Stimulated activated CD4-positive, alpha-beta T cell treated with anti-CD3 and anti-CD28 coated beads, Interleukin-1b, Interleukin-23, amount 100 ng/mL, for 24 hours (primary cell): ENCODE results near the gene CBL.

Source experiments
- DNase-seq, 4 experiments: peaks; one replicate each; pipeline ENCODE4 v3.0.0-alpha.2; 2020; ENCODE audit warnings: low read depth in 4 of 4, low spot score in 1 of 4

CBL gene

GRCh38 chr11:119343726-119344125, 137.6 kb downstream of the CBL start:
- no peak for DNase-seq

GRCh38 chr11:119344291-119345010, 138.3 kb downstream of the CBL start:
- no peak for DNase-seq

- DNase-seq: no peak
Measured at GRCh38 chr11:119345685-119346084, 139.5 kb downstream of the CBL start.

- DNase-seq: no peak
Measured at GRCh38 chr11:119346605-119347004, 140.5 kb downstream of the CBL start, which contains the start of gene MFRP. TSS of gene MFRP (minus strand) at chr11:119346705. CDS start at chr11:119346513, 192 bp downstream.

GRCh38 chr11:119347242-119347641, 141.1 kb downstream of the CBL start:
- no peak for DNase-seq

- DNase-seq: no peak
Measured at GRCh38 chr11:119347940-119348605, 141.9 kb downstream of the CBL start.

GRCh38 chr11:119350302-119350701, 144.2 kb downstream of the CBL start:
- DNase-seq: no peak

GRCh38 chr11:119351232-119351631, 145.1 kb downstream of the CBL start:
- no peak for DNase-seq

GRCh38 chr11:119352857-119353260, 146.7 kb downstream of the CBL start:
- no peak for DNase-seq

GRCh38 chr11:119355091-119355843, 149.1 kb downstream of the CBL start:
- no peak for DNase-seq

- DNase-seq: peak; percentile 45 to 63 (median 58)
Measured at GRCh38 chr11:119356349-119357031, 150.4 kb downstream of the CBL start.

- no peak for DNase-seq
Measured at GRCh38 chr11:119357074-119357473, 150.9 kb downstream of the CBL start.
